MCF 10A (cell line): ENCODE data around the gene LHFPL2. TPM values are rescaled to one million over a fixed set of nuclear protein-coding genes. Genes with fewer than 3 reads are reported as not detected.

Experiments
- BruUV-seq: library from RNA; stranded (reverse); fragments of 400-500 nt; replicated peaks from 2 replicates; lab custom pipeline; 2021; lab: Mats Ljungman, UMichigan
- CTCF ChIA-PET: fragments of 300-600 bp; sonication (Branson Sonifier 250); formaldehyde crosslinking; extraction: SDS; loops from one replicate; lab custom pipeline; 2021; ENCODE audit warnings: antibody characterized with exemption, inconsistent platforms; lab: Yijun Ruan, JAX
- POLR2A ChIA-PET: fragments of 300-600, 350-650 bp; sonication (Branson Sonifier 250); formaldehyde crosslinking; extraction: SDS; loops from one replicate; lab custom pipeline; 2020; ENCODE audit warnings: antibody characterized with exemption, inconsistent platforms; lab: Yijun Ruan, JAX
- DNase-seq: peaks from one replicate; pipeline ENCODE4 v3.0.0-alpha.2; 2018; ENCODE audit not compliant: unreplicated experiment
- H3K27ac Mint-ChIP-seq: one replicate; pipeline ENCODE4 v1.8.0; 2022; ENCODE audit warnings: mild to moderate bottlenecking, low read depth, mixed read lengths; ENCODE audit not compliant: unreplicated experiment
- H3K27me3 Mint-ChIP-seq: one replicate; pipeline ENCODE4 v1.8.0; 2022; ENCODE audit warnings: mixed read lengths; ENCODE audit not compliant: insufficient read depth, unreplicated experiment
- H3K36me3 Mint-ChIP-seq: one replicate; pipeline ENCODE4 v1.8.0; 2022; ENCODE audit warnings: mild to moderate bottlenecking, moderate library complexity, mixed read lengths; ENCODE audit not compliant: insufficient read depth, unreplicated experiment
- H3K4me1 Mint-ChIP-seq: one replicate; pipeline ENCODE4 v1.8.0; 2022; ENCODE audit warnings: mixed read lengths; ENCODE audit not compliant: insufficient read depth, unreplicated experiment
- H3K4me3 Mint-ChIP-seq: one replicate; pipeline ENCODE4 v1.8.0; 2022; ENCODE audit warnings: mild to moderate bottlenecking, moderate library complexity, mixed read lengths; ENCODE audit not compliant: unreplicated experiment
- H3K9me3 Mint-ChIP-seq: one replicate; pipeline ENCODE4 v1.8.0; 2022; ENCODE audit warnings: mixed read lengths; ENCODE audit not compliant: unreplicated experiment
- intact Hi-C: fragments of 100-400 bp; cut with micrococcal nuclease; formaldehyde crosslinking; loops from 2 replicates; pipeline ENCODE4 v1.14.1; 2022
- total RNA-seq: library from RNA; stranded (reverse); gene quantifications from 2 replicates; pipeline ENCODE4 v1.2.3, GENCODE V29; 2022
- TF ChIP-seq, protein P1 (sequence below): fragments of 200-600 bp; IDR thresholded peaks from one replicate; pipeline ENCODE4 v1.8.0; 2022; ENCODE audit warnings: antibody characterized with exemption, mild to moderate bottlenecking; ENCODE audit not compliant: unreplicated experiment

LHFPL2 gene
- total RNA-seq, 1 experiment from 2014 or later: 45.9 TPM

DNA sequence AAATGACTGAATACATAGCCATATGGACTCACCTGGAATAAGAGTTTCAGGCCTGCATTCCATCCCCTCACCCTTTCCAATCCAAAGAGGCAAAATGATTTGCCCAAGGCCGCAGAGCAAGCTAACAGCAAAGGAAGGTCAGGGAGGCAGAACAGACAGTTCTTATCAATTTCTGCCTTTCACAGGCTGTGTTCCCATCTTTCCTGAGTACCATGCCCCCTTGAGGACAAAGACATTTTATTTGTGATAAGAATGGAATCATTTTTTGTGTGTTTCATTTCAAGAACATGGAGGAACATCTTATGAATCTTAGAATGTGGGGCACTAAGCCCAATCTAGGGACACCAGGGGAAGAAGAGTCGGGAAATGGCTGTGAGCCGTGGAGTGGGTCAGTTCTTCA, 13.9 kb downstream of the LHFPL2 start:
- Mint-ChIP-seq H3K4me3 (no peak overlapping the region), H3K9me3 (no peaks in the 10 kb centered on the region), H3K4me1 (peaks cover 21% of the 10 kb centered on the region), H3K27me3 (no peaks in the 10 kb centered on the region), H3K27ac (no peak overlapping the region), H3K36me3 (peaks cover 35% of the 10 kb centered on the region)
- intact Hi-C loops: loop anchor here (5.0 kb wide), 1 partner anchor 37 kb away; no protein-coding TSS in a partner anchor
- BruUV-seq: no TSS peak
- CTCF ChIA-PET: interaction anchor here (0.6 to 1.0 kb wide), 2 partner anchors 183 to 566 kb away, joined by 3 read pairs; no protein-coding TSS in a partner anchor
- TF ChIP-seq, protein P1, sequence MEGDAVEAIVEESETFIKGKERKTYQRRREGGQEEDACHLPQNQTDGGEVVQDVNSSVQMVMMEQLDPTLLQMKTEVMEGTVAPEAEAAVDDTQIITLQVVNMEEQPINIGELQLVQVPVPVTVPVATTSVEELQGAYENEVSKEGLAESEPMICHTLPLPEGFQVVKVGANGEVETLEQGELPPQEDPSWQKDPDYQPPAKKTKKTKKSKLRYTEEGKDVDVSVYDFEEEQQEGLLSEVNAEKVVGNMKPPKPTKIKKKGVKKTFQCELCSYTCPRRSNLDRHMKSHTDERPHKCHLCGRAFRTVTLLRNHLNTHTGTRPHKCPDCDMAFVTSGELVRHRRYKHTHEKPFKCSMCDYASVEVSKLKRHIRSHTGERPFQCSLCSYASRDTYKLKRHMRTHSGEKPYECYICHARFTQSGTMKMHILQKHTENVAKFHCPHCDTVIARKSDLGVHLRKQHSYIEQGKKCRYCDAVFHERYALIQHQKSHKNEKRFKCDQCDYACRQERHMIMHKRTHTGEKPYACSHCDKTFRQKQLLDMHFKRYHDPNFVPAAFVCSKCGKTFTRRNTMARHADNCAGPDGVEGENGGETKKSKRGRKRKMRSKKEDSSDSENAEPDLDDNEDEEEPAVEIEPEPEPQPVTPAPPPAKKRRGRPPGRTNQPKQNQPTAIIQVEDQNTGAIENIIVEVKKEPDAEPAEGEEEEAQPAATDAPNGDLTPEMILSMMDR: no peak
- no peak for DNase-seq
- POLR2A ChIA-PET: interaction anchor here (0.6 kb wide), 1 partner anchor 119 kb away, joined by 3 read pairs; no protein-coding TSS in a partner anchor

DNA sequence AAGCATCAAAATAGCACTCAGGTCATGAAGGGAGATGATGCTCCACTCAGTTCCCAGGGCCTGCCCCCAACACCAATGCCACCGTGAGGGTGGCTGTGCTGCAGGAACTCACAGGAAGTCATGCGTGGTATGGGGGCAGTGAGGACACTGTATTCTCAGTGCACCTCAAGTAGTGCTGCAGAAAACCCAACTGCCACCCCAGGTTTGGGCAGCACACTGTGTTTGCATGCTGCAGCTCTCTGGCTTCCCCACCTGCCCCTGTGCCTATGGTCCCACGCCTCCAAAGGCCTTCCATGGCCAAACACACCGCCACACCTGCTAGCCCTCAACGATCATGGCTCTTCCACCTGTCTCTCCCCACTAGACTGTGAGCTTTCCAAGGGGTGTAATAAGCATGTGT, 14.3 kb downstream of the LHFPL2 start:
- H3K27me3 Mint-ChIP-seq: no peaks in the 10 kb centered on the region
- CTCF ChIA-PET: interaction anchor here (0.6 to 1.0 kb wide), 2 partner anchors 182 to 565 kb away, joined by 3 read pairs; no protein-coding TSS in a partner anchor
- intact Hi-C loops: no loop called here
- no peak overlapping the region for H3K27ac Mint-ChIP-seq
- no TSS peak for BruUV-seq
- TF ChIP-seq, protein P1: no peak
- H3K36me3 Mint-ChIP-seq: peaks cover 35% of the 10 kb centered on the region
- H3K9me3 Mint-ChIP-seq: no peaks in the 10 kb centered on the region
- H3K4me3 Mint-ChIP-seq: no peak overlapping the region
- H3K4me1 Mint-ChIP-seq: peaks cover 19% of the 10 kb centered on the region
- DNase-seq: no peak
- POLR2A ChIA-PET: interaction anchor here (0.6 kb wide), 1 partner anchor 118 kb away, joined by 3 read pairs; no protein-coding TSS in a partner anchor

DNA sequence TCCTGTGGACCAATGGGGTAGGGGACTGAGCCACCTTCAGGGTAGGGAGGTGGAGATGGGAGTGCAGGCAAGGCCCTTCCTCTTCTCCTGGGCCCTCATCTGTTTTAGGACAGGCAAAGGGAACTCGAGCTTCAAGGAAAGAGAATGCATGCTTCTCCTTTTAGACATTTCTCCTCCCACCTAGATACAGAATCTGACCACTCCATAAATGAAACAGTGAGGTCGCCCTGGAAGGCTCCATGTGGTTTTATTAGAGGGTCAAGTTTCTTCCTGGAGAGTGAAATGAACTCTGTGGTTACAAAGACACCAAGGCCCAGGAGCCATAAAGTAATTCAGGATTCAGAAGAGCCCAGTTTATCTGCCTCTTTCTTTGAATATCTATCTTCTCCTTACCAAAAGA, 14.9 kb downstream of the LHFPL2 start:
- intact Hi-C loops: no loop called here
- Mint-ChIP-seq H3K27me3 (no peaks in the 10 kb centered on the region), H3K36me3 (peaks cover 35% of the 10 kb centered on the region), H3K4me1 (peaks cover 16% of the 10 kb centered on the region), H3K9me3 (no peaks in the 10 kb centered on the region), H3K27ac (no peak overlapping the region), H3K4me3 (no peak overlapping the region)
- no peak for DNase-seq
- ChIA-PET POLR2A (interaction anchor here (0.6 to 0.8 kb wide), 3 partner anchors 118 to 177 kb away, joined by 3 to 5 read pairs (median 3); no protein-coding TSS in a partner anchor), CTCF (no interaction called here)
- TF ChIP-seq, protein P1: no peak
- BruUV-seq: no TSS peak

DNA sequence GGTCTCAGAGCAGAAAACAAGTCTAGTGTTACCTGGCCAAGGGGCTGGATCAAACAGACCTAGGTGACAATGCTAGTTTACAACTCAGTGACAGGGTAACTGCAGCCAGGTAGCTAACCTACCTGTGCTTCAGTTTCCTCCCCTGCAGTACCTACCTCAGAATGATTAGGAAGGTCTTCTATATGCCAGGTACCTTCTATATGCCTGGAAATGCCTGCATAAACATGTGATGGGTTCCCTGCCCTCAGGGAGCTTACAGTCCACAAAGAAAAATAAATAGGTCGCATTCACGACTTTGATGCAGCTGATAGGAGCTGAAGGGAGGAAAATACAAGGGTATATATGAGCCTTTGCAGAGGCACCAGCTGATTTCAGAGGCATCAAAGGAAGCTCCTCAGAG, 16.1 kb downstream of the LHFPL2 start:
- H3K9me3 Mint-ChIP-seq: no peaks in the 10 kb centered on the region
- ChIA-PET CTCF (interaction anchor here (1.1 to 1.3 kb wide), 2 partner anchors 286 to 331 kb away, joined by 3 to 4 read pairs; no protein-coding TSS in a partner anchor), POLR2A (interaction anchor here (0.6 kb wide), 2 partner anchors 67 to 180 kb away, joined by 3 read pairs; no protein-coding TSS in a partner anchor)
- H3K27me3 Mint-ChIP-seq: no peaks in the 10 kb centered on the region
- no peak for DNase-seq
- peaks cover 24% of the 10 kb centered on the region for H3K4me1 Mint-ChIP-seq
- H3K4me3 Mint-ChIP-seq: no peak overlapping the region
- TF ChIP-seq, protein P1: no peak
- intact Hi-C loops: no loop called here
- BruUV-seq: no TSS peak
- no peak overlapping the region for H3K27ac Mint-ChIP-seq
- peaks cover 44% of the 10 kb centered on the region for H3K36me3 Mint-ChIP-seq
